ENCODE measurements around the gene HSD3B7. TPM values are rescaled to one million over a fixed set of nuclear protein-coding genes. Genes with fewer than 3 reads are reported as not detected.

HSD3B7 gene
- total RNA-seq, 5 donors from 2014 or later (not counting 1 experiment from before 2014, with no cell fraction given), result 0.33 to 3.5 (median 1.3) TPM

DNA sequence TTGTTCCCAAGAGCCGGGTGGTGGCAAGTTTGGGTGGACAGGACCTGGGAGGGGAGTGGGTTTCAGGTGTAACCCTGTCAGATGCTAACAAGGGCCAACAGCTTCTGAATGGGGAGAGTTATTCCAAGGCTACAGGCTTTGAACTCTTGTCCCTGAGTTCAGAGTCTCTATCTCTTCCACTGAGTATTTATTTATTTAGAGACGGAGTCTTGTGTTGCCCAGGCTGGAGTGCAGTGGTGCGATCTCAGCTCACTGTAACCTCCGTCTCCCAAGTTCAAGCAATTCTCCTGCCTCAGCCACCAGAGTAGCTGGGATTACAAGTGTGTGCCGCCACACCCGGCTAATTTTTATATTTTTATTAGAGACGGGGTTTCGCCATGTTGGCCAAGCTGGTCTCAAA is 30.0 kb upstream of the HSD3B7 start:
- no peaks in the 10 kb centered on the region for H3K27me3 ChIP-seq (replicated peaks in 1 of 2; ENCODE audit: control insufficient read depth in 2 of 2, extremely low read depth in 1 of 2, insufficient read depth in 2 of 2, low read length in 1 of 2)
- CTCF ChIA-PET, result interaction anchor here (0.7 to 1.4 kb wide), 2 partner anchors 16 to 162 kb away, joined by 5 read pairs; partner anchors contain the start of gene KAT8 (in 1 of the 2)
- peaks cover 0 to 9% of the 10 kb centered on the region in 2 donors for H3K36me3 ChIP-seq (ENCODE audit: control insufficient read depth in 2 of 2, extremely low read depth in 1 of 2, insufficient read depth in 1 of 2, low read length in 1 of 2)
- no peaks in the 10 kb centered on the region for H3K27me3 Mint-ChIP-seq
- H3K4me3 Mint-ChIP-seq, result no peak overlapping the region
- peaks cover 7 to 45% of the 10 kb centered on the region in 2 experiments for H3K4me1 ChIP-seq (ENCODE audit: control insufficient read depth in 1 of 2, extremely low read depth in 1 of 2, insufficient read depth in 2 of 2, low read length in 2 of 2)
- peak overlapping the region in 1 of 2 donors; percentile 43 for H3K27ac Mint-ChIP-seq
- H3K27ac ChIP-seq (ENCODE audit: low read length), result no peak overlapping the region
- DNase-seq (no peak), ATAC-seq (replicated peaks in 1 of 4) (no peak)
- POLR2A ChIA-PET, result no interaction called here
- H3K9me3 ChIP-seq, result no peaks in the 10 kb centered on the region
- H3K4me1 Mint-ChIP-seq, result peaks cover 34 to 46% (median 37%) of the 10 kb centered on the region in 3 donors
- H3K36me3 Mint-ChIP-seq, result peaks cover 5% of the 10 kb centered on the region
- WGBS (ENCODE audit: insufficient coverage), result 93% methylated on average over 5 of the region's 8 CpGs
- H3K4me3 ChIP-seq (ENCODE audit: control insufficient read depth in 1 of 2, extremely low read depth in 1 of 2, low read length in 1 of 2), result no peak overlapping the region
- no peaks in the 10 kb centered on the region for H3K9me3 Mint-ChIP-seq

DNA sequence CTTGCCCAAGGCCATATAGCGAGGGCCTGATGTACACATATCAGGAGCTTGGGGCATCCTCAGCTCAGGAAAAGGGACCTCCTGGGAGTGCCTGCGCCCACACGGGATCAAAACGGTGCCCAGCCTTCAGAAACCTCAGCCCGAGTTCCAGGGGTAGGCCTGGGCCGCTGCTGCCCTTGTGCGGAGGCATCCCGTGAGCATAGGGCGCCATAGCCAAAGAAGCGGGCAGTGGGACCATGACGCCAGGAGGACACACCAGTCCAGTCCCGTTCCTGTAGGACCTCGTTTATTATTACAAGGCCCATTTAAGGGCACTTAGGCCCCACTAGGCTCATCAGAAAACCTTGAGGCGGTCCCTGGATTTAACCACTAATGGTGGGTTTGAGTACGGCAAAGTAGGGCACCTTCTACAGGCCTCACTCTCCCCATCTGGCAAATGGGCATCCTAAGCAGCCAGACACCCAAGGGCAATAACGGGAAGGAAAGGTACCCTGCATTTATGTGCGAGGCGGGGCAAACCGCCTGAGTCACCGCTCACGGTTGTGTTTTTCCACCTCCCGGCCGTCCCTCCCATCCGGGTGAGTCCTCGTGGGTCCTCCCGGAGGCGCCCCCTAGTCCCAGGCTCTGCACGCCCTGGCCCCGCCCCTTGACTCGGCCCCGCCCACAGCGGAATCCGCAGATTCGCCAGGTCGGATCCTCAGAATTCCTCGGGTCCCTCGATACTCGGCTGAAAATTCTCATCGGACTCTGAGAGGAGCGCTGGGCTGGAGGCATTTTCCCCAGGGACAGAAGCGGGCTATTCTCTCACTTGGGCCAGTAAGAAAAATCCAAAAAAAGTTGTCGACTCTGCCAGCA is 28.2 kb upstream of the HSD3B7 start:
- peak; percentile 65 to 70 (median 66) for ATAC-seq (replicated peaks in 1 of 4)
- H3K36me3 Mint-ChIP-seq, result peaks cover 20% of the 10 kb centered on the region
- 30% methylated on average over 41 of the region's 42 CpGs for WGBS (ENCODE audit: insufficient coverage)

DNA sequence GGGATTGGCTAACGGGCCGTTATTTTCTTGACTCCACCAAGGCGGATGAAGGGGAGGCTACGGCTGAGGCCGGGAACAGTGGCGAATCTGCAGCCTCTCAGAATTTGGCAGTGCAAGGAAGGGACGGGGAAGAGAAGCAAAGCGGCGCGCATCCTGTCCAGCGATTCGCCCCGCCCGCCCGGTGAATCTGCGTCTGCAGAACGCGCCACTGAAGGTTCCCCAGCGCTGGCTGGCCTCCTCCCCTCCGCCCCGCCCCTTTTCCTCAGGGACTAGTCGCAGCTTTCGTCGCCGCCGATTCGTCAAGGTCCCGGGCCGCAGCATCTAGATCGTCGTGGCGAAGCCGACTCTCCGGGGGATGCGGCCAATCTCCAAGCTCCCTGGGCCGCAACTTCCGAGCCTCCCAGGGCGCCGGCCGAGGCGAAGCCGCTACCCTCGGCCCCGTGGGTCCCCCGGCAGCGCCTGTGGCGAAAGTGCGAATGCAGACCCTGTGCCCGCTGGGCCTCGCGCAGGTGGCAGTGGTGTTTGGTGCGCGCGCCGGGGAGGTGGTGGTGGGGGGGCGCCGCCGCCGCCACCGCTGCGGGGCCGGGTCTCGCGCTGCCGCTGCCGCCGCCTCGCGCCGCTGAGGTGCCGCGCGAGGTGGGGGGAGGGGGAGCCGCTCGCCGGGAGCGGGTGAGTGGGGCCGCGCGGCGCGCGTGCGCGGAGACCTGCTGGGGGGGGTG is 27.4 kb upstream of the HSD3B7 start, which contains the start of gene SETD1A:
SETD1A (plus strand) TSS at position 299 of the 719 bp plus-strand sequence. CDS start 978 bp downstream, outside the sequence.
- Histone ChIP-seq H3K27me3 (replicated peaks in 1 of 2; ENCODE audit: control insufficient read depth in 2 of 2, extremely low read depth in 1 of 2, insufficient read depth in 2 of 2, low read length in 1 of 2) (no peaks in the 10 kb centered on the region), H3K36me3 (ENCODE audit: control insufficient read depth in 2 of 2, extremely low read depth in 1 of 2, insufficient read depth in 1 of 2, low read length in 1 of 2) (peaks cover 4 to 33% of the 10 kb centered on the region in 2 donors), H3K27ac (ENCODE audit: low read length) (peak within 1 kb of the TSS; percentile 93), H3K4me3 (ENCODE audit: control insufficient read depth in 1 of 2, extremely low read depth in 1 of 2, low read length in 1 of 2) (peak within 1 kb of the TSS; percentile 75 to 97), H3K4me1 (ENCODE audit: control insufficient read depth in 1 of 2, extremely low read depth in 1 of 2, insufficient read depth in 2 of 2, low read length in 2 of 2) (peaks cover 6 to 32% of the 10 kb centered on the region in 2 experiments), H3K9me3 (no peaks in the 10 kb centered on the region)
- DNase-seq, result peak; percentile 91 to 99 (median 97)
- no peaks in the 10 kb centered on the region for H3K9me3 Mint-ChIP-seq
- H3K4me1 Mint-ChIP-seq, result peaks cover 38 to 41% (median 39%) of the 10 kb centered on the region in 3 donors
- CTCF ChIA-PET, result interaction anchor here in 1 of 2 donors (0.6 kb wide), 1 partner anchor 34 kb away, joined by 4 read pairs; the partner anchor contains the start of gene FBXL19
- H3K4me3 Mint-ChIP-seq, result peak within 1 kb of the TSS; percentile 93 to 94 (median 94)
- H3K27me3 Mint-ChIP-seq, result no peaks in the 10 kb centered on the region
- POLR2A ChIA-PET, result interaction anchor here in 1 of 2 donors (0.6 kb wide), 1 partner anchor 184 kb away, joined by 3 read pairs; no protein-coding TSS in a partner anchor
- peak; percentile 87 to 90 (median 88) for ATAC-seq (replicated peaks in 1 of 4)
- under 1% methylated on average over 85 of the region's 85 CpGs for WGBS (ENCODE audit: insufficient coverage)
- peak within 1 kb of the TSS; percentile 99 for H3K27ac Mint-ChIP-seq
- H3K36me3 Mint-ChIP-seq, result peaks cover 25% of the 10 kb centered on the region

More for the DNA sequence above, 28.2 kb upstream of the HSD3B7 start:
- CTCF ChIA-PET, result no interaction called here
- H3K27ac Mint-ChIP-seq, result peak overlapping the region; percentile 99
- H3K4me3 Mint-ChIP-seq, result peak overlapping the region; percentile 93 to 94 (median 94)
- Histone ChIP-seq H3K36me3 (ENCODE audit: control insufficient read depth in 2 of 2, extremely low read depth in 1 of 2, insufficient read depth in 1 of 2, low read length in 1 of 2) (peaks cover 4 to 26% of the 10 kb centered on the region in 2 donors), H3K27ac (ENCODE audit: low read length) (peak overlapping the region; percentile 93), H3K4me3 (ENCODE audit: control insufficient read depth in 1 of 2, extremely low read depth in 1 of 2, low read length in 1 of 2) (peak overlapping the region; percentile 75 to 97), H3K9me3 (no peaks in the 10 kb centered on the region), H3K4me1 (ENCODE audit: control insufficient read depth in 1 of 2, extremely low read depth in 1 of 2, insufficient read depth in 2 of 2, low read length in 2 of 2) (peaks cover 6 to 32% of the 10 kb centered on the region in 2 experiments), H3K27me3 (replicated peaks in 1 of 2; ENCODE audit: control insufficient read depth in 2 of 2, extremely low read depth in 1 of 2, insufficient read depth in 2 of 2, low read length in 1 of 2) (no peaks in the 10 kb centered on the region)
- POLR2A ChIA-PET, result interaction anchor here in 1 of 2 donors (0.5 kb wide), 1 partner anchor 218 kb away, joined by 3 read pairs; no protein-coding TSS in a partner anchor
- no peaks in the 10 kb centered on the region for H3K9me3 Mint-ChIP-seq
- peak; percentile 50 to 87 (median 67) for DNase-seq
- peaks cover 38 to 42% (median 39%) of the 10 kb centered on the region in 3 donors for H3K4me1 Mint-ChIP-seq
- no peaks in the 10 kb centered on the region for H3K27me3 Mint-ChIP-seq

DNA sequence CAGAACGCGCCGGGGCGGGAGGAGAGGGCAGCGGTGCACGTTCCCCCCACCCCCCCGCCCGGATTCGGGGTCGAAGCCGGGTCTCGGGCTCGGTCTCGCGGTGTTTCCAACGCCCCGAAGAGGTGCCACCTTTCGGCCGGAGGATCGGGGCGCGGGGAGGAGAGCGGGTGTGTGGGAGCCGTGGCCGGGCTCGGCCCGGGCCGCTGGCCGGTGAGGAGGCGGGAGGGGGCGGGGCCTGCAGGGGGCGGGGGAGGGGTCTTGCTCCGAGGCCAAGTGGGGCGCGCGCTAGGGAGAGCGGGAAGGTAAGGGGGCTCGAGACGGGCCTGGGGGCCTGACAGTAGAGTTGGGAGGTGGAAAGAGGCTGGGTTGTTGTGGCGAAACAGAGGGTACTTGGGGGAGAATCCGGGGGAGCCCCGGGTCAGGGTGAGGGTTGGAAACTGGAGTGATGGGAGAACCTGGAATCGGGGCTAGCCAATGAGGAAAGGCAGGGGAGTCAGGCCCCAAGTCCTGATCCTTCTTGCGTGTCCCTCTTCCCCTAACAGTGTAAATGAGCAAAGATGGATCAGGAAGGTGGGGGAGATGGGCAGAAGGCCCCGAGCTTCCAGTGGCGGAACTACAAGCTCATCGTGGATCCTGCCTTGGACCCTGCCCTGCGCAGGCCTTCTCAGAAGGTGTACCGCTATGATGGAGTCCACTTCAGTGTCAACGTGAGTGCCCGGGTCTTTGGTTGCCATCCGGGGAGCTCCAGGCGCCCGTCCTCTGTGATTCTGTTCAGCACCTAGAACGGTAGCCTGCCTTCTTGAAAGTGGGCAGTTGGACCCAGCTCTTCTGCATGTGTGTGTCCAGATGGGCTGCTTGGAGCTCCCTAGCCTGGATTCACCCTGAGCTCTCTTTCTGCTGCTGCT is 26.6 kb upstream of the HSD3B7 start:
- Mint-ChIP-seq H3K36me3 (peaks cover 31% of the 10 kb centered on the region), H3K9me3 (no peaks in the 10 kb centered on the region), H3K4me1 (peaks cover 38 to 41% (median 39%) of the 10 kb centered on the region in 3 donors), H3K4me3 (peak overlapping the region; percentile 85 to 94 (median 88)), H3K27me3 (no peaks in the 10 kb centered on the region), H3K27ac (peak overlapping the region; percentile 84 to 92)
- 20% methylated on average over 39 of the region's 55 CpGs for WGBS (ENCODE audit: insufficient coverage)
- POLR2A ChIA-PET, result interaction anchor here in 1 of 2 donors (0.6 kb wide), 1 partner anchor 183 kb away, joined by 3 read pairs; no protein-coding TSS in a partner anchor
- peak in 19 of 35 experiments; percentile 41 to 76 (median 59) for DNase-seq
- H3K9me3 ChIP-seq, result no peaks in the 10 kb centered on the region
- peaks cover 5 to 41% of the 10 kb centered on the region in 2 donors for H3K36me3 ChIP-seq (ENCODE audit: control insufficient read depth in 2 of 2, extremely low read depth in 1 of 2, insufficient read depth in 1 of 2, low read length in 1 of 2)
- H3K27ac ChIP-seq (ENCODE audit: low read length), result peak overlapping the region; percentile 42
- H3K27me3 ChIP-seq (replicated peaks in 1 of 2; ENCODE audit: control insufficient read depth in 2 of 2, extremely low read depth in 1 of 2, insufficient read depth in 2 of 2, low read length in 1 of 2), result no peaks in the 10 kb centered on the region
- ATAC-seq (replicated peaks in 1 of 4), result peak in 2 of 4 experiments; percentile 25 to 48
- CTCF ChIA-PET, result interaction anchor here in 1 of 2 donors (0.5 to 0.6 kb wide), 2 partner anchors 35 to 630 kb away, joined by 3 to 4 read pairs; partner anchors contain the start of gene FBXL19
- H3K4me1 ChIP-seq (ENCODE audit: control insufficient read depth in 1 of 2, extremely low read depth in 1 of 2, insufficient read depth in 2 of 2, low read length in 2 of 2), result peaks cover 6 to 30% of the 10 kb centered on the region in 2 experiments
- peak overlapping the region; percentile 54 to 69 for H3K4me3 ChIP-seq (ENCODE audit: control insufficient read depth in 1 of 2, extremely low read depth in 1 of 2, low read length in 1 of 2)

DNA sequence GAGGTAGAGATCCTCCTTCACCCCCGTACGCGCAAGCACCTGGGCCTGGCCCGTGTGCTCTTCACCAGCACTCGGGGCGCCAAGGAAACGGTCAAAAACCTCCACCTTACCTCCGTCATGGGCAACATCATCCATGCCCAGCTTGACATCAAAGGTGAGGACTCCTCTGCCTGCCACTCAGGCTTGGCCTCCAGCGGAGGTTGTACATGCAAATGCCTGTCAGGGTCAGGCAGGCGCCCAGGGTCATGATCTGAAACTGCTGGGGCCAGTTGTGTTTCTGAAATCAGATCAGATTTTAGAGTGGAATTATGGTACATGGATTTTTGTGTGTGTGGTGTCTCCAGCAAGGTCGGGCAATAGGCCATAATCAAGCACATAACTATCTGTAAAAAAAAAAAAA is 23.6 kb upstream of the HSD3B7 start:
- no peaks in the 10 kb centered on the region for H3K9me3 Mint-ChIP-seq
- Histone ChIP-seq H3K27me3 (replicated peaks in 1 of 2; ENCODE audit: control insufficient read depth in 2 of 2, extremely low read depth in 1 of 2, insufficient read depth in 2 of 2, low read length in 1 of 2) (no peaks in the 10 kb centered on the region), H3K4me1 (ENCODE audit: control insufficient read depth in 1 of 2, extremely low read depth in 1 of 2, insufficient read depth in 2 of 2, low read length in 2 of 2) (peaks cover 6 to 28% of the 10 kb centered on the region in 2 experiments), H3K9me3 (no peaks in the 10 kb centered on the region), H3K36me3 (ENCODE audit: control insufficient read depth in 2 of 2, extremely low read depth in 1 of 2, insufficient read depth in 1 of 2, low read length in 1 of 2) (peaks cover 20 to 69% of the 10 kb centered on the region in 2 donors), H3K4me3 (ENCODE audit: control insufficient read depth in 1 of 2, extremely low read depth in 1 of 2, low read length in 1 of 2) (no peak overlapping the region), H3K27ac (ENCODE audit: low read length) (no peak overlapping the region)
- WGBS (ENCODE audit: insufficient coverage), result 98% methylated on average over 8 of the region's 11 CpGs
- DNase-seq (no peak), ATAC-seq (replicated peaks in 1 of 4) (no peak)
- no peak overlapping the region for H3K4me3 Mint-ChIP-seq
- H3K36me3 Mint-ChIP-seq, result peaks cover 44% of the 10 kb centered on the region
- H3K27me3 Mint-ChIP-seq, result no peaks in the 10 kb centered on the region
- ChIA-PET CTCF (no interaction called here), POLR2A (no interaction called here)
- peaks cover 31 to 37% (median 33%) of the 10 kb centered on the region in 3 donors for H3K4me1 Mint-ChIP-seq
- no peak overlapping the region for H3K27ac Mint-ChIP-seq

All from T-cell (primary cell).